GM18499 (cell line): ENCODE measurements around the gene FNIP2.
A peak's percentile ranks its signal among the peaks of the same experiment; 100 is the strongest.

Source experiments
- ATAC-seq: cut with Tn5 transposase; IDR thresholded peaks from one replicate; pipeline ENCODE4 v1.9.1; 2021; ENCODE audit warnings: moderate number of reproducible peaks; ENCODE audit not compliant: insufficient read depth, unreplicated experiment

The FNIP2 gene

GRCh38 chr4:158760866-158761265 is 8.0 kb upstream of the FNIP2 start:
- no peak for ATAC-seq

GRCh38 chr4:158762553-158762952 is 6.3 kb upstream of the FNIP2 start:
- no peak for ATAC-seq

DNA sequence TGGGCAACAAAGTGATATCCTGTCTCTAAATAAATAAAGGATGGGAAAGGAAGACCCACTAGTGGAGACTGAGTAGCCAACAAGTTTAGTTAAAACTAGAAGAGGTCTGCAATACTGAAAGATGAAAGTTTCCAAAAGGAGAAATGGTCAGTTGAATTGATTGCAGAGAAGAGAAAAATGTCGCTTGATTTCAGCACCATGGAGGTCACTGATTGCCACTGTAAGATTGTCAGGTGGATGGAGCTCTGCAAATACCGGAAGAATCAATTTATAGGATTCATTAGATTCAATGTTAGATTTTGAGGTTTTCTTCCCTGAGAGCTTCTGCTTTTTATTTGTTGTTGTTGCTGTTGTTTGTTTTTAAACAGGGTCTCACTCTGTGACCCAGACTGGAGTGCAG is 5.4 kb upstream of the FNIP2 start:
- ATAC-seq, result no peak

DNA sequence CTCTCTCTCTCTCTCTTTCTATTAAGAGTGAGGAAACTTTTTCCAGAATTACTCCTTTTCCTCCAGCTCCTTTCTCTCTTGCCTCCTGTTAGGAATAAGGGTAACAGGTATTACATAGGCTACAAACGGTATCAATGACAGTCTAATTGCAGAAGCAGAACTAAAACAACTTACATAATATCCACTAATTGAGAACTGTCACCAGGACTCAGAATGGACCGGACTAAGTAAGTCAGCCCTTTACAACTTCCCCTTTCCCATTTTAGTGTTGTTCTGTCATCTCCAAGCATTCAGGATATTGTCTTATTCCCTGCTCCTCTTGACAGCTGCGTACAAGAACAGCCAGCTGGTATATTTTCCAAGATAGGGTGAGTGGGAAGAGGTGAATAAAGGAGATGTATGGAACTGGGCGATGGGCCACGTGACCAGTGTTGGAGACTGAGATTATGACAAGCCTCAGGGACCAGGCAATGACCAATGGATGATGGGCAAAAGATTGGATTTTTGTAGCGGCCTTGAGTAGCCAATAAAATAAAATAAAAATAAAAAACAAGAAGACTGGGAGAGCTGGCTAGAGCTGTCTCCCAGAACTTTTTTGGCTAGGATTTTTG is 2.3 kb upstream of the FNIP2 start:
- no peak for ATAC-seq

DNA sequence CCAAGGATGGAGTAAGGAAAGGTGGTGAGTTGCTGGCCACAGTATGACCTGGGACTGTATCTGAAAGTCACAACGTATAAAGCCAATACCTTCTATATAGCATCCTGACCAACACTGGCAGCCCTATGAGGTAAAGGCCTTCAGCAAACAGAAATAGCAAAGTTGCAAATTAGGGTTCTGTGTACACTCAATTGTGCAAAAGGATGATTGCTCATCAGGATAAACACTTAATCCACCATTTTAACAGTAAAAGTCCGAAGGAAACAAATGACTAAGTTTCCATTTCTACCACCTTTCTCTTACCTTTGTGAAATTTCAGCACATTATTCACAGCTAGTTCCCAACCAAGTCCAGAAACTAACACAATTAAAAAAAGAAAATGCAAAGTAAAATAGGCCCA is 1.4 kb upstream of the FNIP2 start:
- no peak for ATAC-seq

GRCh38 chr4:158769175-158769921 is 522 bp downstream of the FNIP2 start:
- peak; percentile 15 for ATAC-seq

- no peak for ATAC-seq
Measured at GRCh38 chr4:158770671-158771070, 1.8 kb downstream of the FNIP2 start.

GRCh38 chr4:158771776-158772175 is 3.0 kb downstream of the FNIP2 start:
- ATAC-seq, result no peak

DNA sequence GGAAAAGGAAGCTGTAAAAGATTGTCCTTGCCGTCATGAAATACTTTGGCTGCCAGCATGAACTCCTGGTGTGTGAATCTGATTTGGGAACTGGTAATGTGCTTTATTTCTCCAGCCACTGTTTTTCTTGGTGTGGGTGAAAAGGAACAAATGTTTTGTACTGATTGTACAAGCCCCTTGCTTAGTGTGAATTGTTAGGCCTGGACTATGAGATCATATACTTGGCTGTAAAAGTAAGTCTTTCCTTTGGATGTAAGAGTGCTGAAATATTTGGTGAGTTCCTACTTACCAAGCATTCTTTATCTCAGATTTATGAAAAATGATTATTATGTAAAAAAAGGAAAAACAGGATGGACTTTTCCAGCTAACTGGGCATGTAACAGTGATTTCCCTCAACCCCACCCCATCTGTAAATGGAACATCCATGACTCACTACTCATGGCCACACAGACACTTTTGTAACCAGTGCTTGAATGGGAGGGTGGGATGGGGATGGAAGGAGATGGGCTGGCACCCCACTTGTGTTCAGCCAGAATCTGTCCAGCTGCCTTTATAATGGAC is 6.3 kb downstream of the FNIP2 start:
- ATAC-seq, result no peak

- ATAC-seq, result no peak
Measured at GRCh38 chr4:158776106-158776505, 7.3 kb downstream of the FNIP2 start.

- ATAC-seq, result peak; percentile 10
Measured at GRCh38 chr4:158777423-158778155, 8.8 kb downstream of the FNIP2 start.

DNA sequence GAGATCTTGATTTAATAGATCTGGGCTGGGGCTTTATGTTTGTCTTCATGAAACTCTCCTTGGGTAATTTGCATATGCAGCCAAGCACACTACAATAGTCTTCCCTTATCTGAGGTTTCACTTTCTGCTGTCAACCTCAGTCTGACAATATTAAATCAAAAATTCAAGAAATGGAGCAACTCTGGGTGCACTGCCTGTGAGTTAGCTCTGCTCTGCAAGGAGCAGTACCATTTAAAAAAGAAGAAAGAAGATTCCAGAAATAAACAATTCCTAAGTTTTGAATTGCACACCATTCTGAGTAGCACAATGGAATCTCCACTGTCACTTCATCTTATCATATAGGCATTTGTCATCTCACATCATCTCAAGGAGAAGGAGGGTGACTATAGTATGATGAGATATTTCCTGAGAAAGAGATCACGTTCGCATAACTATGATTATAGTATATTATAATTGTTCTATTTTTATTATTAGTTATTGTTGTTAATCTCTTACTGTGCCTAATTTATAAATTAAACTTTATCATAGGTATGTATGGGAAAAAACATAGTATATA is 9.4 kb downstream of the FNIP2 start:
- ATAC-seq, result peak; percentile 98

DNA sequence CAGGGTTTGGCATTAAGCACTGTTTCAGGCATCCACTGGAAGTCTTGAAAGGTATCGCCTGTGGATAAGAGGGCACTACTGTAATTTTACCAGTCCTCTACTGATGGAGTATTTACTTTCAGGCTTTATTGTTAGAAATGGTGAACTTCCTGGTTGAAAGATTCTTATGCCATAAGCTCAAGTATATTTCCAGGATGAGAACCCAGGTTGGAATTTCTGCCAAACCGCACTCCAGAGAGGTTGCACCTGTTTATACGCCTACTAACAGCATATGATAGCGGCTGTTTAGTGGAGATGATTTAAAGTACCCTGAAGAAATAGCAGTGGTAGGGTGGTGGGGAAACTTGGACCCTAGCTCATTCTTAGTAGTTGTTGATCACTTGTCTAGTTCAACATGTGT is 9.9 kb downstream of the FNIP2 start:
- no peak for ATAC-seq

DNA sequence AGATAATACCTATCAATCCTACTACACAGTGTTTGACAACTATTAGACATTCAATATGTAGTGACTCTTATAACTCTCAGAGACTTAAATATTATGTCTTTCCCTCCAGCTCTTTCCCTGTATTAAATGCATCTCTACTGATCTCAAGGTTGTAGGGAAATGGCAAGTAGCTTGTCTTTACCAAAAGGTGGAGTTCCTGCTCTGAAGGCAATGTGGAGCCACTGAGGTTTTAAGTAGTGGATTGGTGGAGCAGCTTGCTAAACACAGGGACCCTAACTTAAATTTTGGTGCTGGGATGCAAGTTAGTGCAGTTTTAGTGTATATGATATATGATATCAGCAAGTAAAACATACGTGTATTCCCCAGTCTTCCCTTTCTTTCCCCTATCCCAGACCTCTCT is 13.1 kb downstream of the FNIP2 start:
- ATAC-seq, result no peak

DNA sequence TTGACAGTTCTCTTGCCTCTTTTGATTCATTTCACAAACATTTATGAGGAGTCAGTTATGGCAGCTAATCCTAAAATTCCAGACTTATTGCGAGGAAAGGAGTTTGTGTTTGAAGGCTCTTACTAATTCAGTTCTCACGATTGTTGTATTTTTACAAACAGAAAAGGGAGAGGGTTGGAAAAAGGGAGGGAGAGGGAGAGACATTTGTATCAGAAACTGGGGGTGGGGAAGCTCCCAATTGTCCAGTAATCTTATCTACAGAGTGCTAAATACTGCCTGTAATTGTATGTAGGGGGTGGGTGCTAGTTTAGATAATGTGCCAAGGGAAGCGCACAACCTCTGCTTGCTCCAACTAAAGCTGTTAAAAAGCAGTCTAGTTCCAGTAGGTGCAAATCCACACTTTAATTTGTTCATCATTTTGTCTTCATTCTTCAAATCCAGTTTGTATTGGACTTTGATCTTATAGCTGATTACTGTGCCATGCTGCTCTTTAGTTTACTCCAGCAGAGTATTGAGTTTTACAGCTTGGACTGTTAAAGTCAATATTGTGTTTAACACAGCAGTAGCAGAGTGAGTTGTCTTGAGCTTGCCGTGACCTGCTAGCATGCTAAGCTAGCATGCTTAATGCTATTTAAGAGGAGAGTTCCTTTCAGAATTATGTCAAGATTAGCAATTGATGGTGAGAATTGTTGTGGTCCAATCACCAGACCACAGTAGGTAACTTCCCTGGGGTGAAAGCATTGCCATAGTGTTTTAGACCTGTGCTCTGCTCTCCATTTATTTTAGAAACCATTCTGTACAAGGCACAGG is 13.9 kb downstream of the FNIP2 start:
- ATAC-seq, result no peak

GRCh38 chr4:158783785-158784184 is 15.0 kb downstream of the FNIP2 start:
- ATAC-seq, result no peak

- no peak for ATAC-seq
Measured at GRCh38 chr4:158785718-158786117, 16.9 kb downstream of the FNIP2 start.

GRCh38 chr4:158786121-158786601 is 17.3 kb downstream of the FNIP2 start:
- no peak for ATAC-seq

DNA sequence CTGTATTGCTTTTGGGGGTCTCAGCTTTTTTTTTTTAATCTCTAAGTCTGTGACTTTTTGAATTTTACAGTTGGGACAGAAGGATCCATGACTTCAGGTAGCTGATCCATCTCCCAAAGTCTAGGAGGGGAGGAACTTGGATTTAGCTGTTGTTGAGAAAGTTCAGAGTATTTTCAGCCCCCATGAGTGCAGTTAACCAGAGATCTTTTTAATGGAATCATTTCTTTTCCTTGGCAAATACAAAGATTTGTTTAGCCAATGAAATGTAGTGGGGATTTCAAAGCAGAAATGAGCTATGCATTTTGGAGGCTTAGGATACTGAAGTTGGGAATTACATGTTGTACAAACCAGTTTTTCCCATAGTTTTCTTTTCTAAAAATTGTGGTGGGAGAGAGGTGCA is 18.1 kb downstream of the FNIP2 start:
- no peak for ATAC-seq
